Measurements from ENCODE around the gene OTOGL. TPM values are rescaled to one million over a fixed set of nuclear protein-coding genes. Genes with fewer than 3 reads are reported as not detected.

Gene OTOGL
- total RNA-seq, 2 donors from 2014 or later, result 0.14 to 0.81 TPM

GRCh38 chr12:80183939-80184338 lies 84.6 kb downstream of the OTOGL start:
- ATAC-seq (ENCODE audit: insufficient number of reproducible peaks, low FRiP score, low read depth) (no peak), DNase-seq (ENCODE audit: low spot score) (no peak)
- Histone ChIP-seq H3K9me3 (no peaks in the 10 kb centered on the region), H3K4me1 (ENCODE audit: control insufficient read depth in 1 of 2, low read depth in 2 of 2) (peaks cover 0 to 16% of the 10 kb centered on the region in 2 donors), H3K36me3 (no peaks in the 10 kb centered on the region), H3K4me3 (no peak overlapping the region), H3K27ac (no peak overlapping the region), H3K27me3 (replicated peaks; ENCODE audit: insufficient read depth) (no peaks in the 10 kb centered on the region)
- no peak for TF ChIP-seq CTCF (IDR thresholded peaks at IDR 0.05)

GRCh38 chr12:80184926-80185325 lies 85.6 kb downstream of the OTOGL start:
- ATAC-seq (ENCODE audit: insufficient number of reproducible peaks, low FRiP score, low read depth) (no peak), DNase-seq (ENCODE audit: low spot score) (no peak)
- Histone ChIP-seq H3K4me3 (no peak overlapping the region), H3K4me1 (ENCODE audit: control insufficient read depth in 1 of 2, low read depth in 2 of 2) (peaks cover 0 to 16% of the 10 kb centered on the region in 2 donors), H3K36me3 (no peaks in the 10 kb centered on the region), H3K9me3 (no peaks in the 10 kb centered on the region), H3K27ac (no peak overlapping the region), H3K27me3 (replicated peaks; ENCODE audit: insufficient read depth) (no peaks in the 10 kb centered on the region)
- TF ChIP-seq CTCF (IDR thresholded peaks at IDR 0.05), result no peak

DNA sequence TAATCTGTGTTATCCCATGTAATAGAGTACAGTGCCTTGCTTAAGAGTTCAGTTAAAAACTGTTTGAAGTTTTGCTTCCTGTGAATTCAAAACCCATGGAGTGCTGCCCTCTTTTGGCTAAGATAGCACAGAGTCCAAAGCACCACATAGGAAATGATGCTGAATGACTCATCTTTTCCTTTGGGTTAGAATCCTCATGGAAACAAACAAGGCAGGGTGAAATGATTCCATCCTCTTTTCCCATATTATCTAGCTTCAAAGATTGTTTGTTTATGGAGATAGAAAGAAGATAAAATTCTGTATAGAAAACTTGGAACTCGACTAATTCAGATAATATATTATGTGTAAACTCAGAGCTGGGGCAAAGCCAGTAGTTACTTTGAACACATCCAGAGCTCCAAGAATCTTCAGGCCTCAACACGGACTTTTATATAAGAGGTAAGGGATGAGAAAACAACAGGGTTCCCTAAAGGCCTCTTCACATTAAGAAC lies 87.4 kb downstream of the OTOGL start:
- H3K4me3 ChIP-seq, result no peak overlapping the region
- no peaks in the 10 kb centered on the region for H3K9me3 ChIP-seq
- peaks cover 0 to 16% of the 10 kb centered on the region in 2 donors for H3K4me1 ChIP-seq (ENCODE audit: control insufficient read depth in 1 of 2, low read depth in 2 of 2)
- TF ChIP-seq CTCF (IDR thresholded peaks at IDR 0.05), result peak; percentile 43
- H3K27ac ChIP-seq, result peak overlapping the region; percentile 68 to 72
- H3K27me3 ChIP-seq (replicated peaks; ENCODE audit: insufficient read depth), result no peaks in the 10 kb centered on the region
- ATAC-seq (ENCODE audit: insufficient number of reproducible peaks, low FRiP score, low read depth), result peak; percentile 98
- peak; percentile 23 for DNase-seq (ENCODE audit: low spot score)
- no peaks in the 10 kb centered on the region for H3K36me3 ChIP-seq

- Histone ChIP-seq H3K27me3 (replicated peaks; ENCODE audit: insufficient read depth) (no peaks in the 10 kb centered on the region), H3K27ac (peak overlapping the region in 1 of 2 donors; percentile 68), H3K9me3 (no peaks in the 10 kb centered on the region), H3K36me3 (no peaks in the 10 kb centered on the region), H3K4me3 (no peak overlapping the region), H3K4me1 (ENCODE audit: control insufficient read depth in 1 of 2, low read depth in 2 of 2) (peaks cover 0 to 22% of the 10 kb centered on the region in 2 donors)
- TF ChIP-seq CTCF (IDR thresholded peaks at IDR 0.05), result no peak
- DNase-seq (ENCODE audit: low spot score) (no peak), ATAC-seq (ENCODE audit: insufficient number of reproducible peaks, low FRiP score, low read depth) (no peak)
Observed at GRCh38 chr12:80187660-80188090, 88.3 kb downstream of the OTOGL start.

GRCh38 chr12:80188576-80188975 lies 89.2 kb downstream of the OTOGL start:
- DNase-seq (ENCODE audit: low spot score), result no peak
- Histone ChIP-seq H3K36me3 (no peaks in the 10 kb centered on the region), H3K27ac (no peak overlapping the region), H3K4me3 (no peak overlapping the region), H3K27me3 (replicated peaks; ENCODE audit: insufficient read depth) (no peaks in the 10 kb centered on the region), H3K9me3 (no peaks in the 10 kb centered on the region), H3K4me1 (ENCODE audit: control insufficient read depth in 1 of 2, low read depth in 2 of 2) (peaks cover 0 to 22% of the 10 kb centered on the region in 2 donors)
- ATAC-seq (ENCODE audit: insufficient number of reproducible peaks, low FRiP score, low read depth), result no peak
- no peak for TF ChIP-seq CTCF (IDR thresholded peaks at IDR 0.05)

Measured in thoracic aorta (tissue), 2 donors.